Gastroesophageal sphincter (tissue), 3 donors: Measurements from ENCODE around the gene MED27.

Experiments used
- EP300 ChIP-seq: sonication (generic); formaldehyde crosslinking; IDR thresholded peaks from one replicate; pipeline ENCODE4 v1.6.1; 2017; ENCODE audit warnings: antibody characterized with exemption, mild to moderate bottlenecking
- POLR2A ChIP-seq, 2 donors: fragments of 450-650 bp; IDR thresholded peaks; one replicate each; pipeline ENCODE4 v1.6.1; 2017; ENCODE audit warnings: antibody characterized with exemption in 2 of 2, mild to moderate bottlenecking in 2 of 2, moderate library complexity in 1 of 2
- TF ChIP-seq, protein P1 (sequence below), 4 experiments: fragments of 200-600 bp in 2 of 4; fragments of 450-650 bp in 2 of 4; sonication (generic) in 1 of 4; IDR thresholded peaks; one replicate each; pipeline ENCODE4 v1.5.1; 2017 to 2019; ENCODE audit warnings: antibody characterized with exemption in 4 of 4, mild to moderate bottlenecking in 2 of 4, moderate library complexity in 2 of 4

GRCh38 chr9:131888923-131889322 is 190.7 kb downstream of the MED27 start:
- no peak for TF ChIP-seq POLR2A (IDR thresholded peaks at IDR 0.05)
- TF ChIP-seq, protein P1, sequence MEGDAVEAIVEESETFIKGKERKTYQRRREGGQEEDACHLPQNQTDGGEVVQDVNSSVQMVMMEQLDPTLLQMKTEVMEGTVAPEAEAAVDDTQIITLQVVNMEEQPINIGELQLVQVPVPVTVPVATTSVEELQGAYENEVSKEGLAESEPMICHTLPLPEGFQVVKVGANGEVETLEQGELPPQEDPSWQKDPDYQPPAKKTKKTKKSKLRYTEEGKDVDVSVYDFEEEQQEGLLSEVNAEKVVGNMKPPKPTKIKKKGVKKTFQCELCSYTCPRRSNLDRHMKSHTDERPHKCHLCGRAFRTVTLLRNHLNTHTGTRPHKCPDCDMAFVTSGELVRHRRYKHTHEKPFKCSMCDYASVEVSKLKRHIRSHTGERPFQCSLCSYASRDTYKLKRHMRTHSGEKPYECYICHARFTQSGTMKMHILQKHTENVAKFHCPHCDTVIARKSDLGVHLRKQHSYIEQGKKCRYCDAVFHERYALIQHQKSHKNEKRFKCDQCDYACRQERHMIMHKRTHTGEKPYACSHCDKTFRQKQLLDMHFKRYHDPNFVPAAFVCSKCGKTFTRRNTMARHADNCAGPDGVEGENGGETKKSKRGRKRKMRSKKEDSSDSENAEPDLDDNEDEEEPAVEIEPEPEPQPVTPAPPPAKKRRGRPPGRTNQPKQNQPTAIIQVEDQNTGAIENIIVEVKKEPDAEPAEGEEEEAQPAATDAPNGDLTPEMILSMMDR (IDR thresholded peaks at IDR 0.05) = no peak
- no peak for TF ChIP-seq EP300
